NK-92 treated with Interleukin-12 subunit alpha and Interleukin-12 subunit beta, amount 100 ng/mL, for 24 hours (cell line): ENCODE measurements around the gene POLR3G.

Experiments
- DNase-seq: peaks from one replicate; lab custom pipeline; 2025; lab: John Stamatoyannopoulos, UW

The POLR3G gene

GRCh38 chr5:90553711-90554110, 79.0 kb downstream of the POLR3G start:
- no peak for DNase-seq

- DNase-seq = no peak
Measured at GRCh38 chr5:90554358-90555006, 79.8 kb downstream of the POLR3G start.

- no peak for DNase-seq
Measured at GRCh38 chr5:90555666-90556065, 81.0 kb downstream of the POLR3G start.

- DNase-seq = no peak
Measured at GRCh38 chr5:90557391-90557790, 82.7 kb downstream of the POLR3G start.

DNA sequence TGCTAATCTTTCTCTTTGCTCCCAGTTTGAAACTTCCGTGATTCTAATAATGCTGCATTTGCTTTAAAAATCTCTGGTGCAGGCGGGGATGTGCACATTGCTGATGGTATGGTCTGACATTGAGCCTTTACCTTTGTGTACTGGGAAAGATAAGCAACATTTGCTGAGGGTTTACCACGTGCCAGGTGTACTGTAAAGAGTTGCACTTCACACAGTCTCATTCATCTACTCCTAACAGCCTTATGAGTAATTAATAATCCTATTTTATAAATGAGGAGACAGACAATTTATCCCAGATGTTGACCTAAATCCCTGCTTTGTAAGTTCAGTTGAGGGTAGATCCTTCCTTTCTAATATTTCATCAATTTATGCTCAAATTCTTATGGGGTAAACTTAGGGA, 83.2 kb downstream of the POLR3G start:
- no peak for DNase-seq

DNA sequence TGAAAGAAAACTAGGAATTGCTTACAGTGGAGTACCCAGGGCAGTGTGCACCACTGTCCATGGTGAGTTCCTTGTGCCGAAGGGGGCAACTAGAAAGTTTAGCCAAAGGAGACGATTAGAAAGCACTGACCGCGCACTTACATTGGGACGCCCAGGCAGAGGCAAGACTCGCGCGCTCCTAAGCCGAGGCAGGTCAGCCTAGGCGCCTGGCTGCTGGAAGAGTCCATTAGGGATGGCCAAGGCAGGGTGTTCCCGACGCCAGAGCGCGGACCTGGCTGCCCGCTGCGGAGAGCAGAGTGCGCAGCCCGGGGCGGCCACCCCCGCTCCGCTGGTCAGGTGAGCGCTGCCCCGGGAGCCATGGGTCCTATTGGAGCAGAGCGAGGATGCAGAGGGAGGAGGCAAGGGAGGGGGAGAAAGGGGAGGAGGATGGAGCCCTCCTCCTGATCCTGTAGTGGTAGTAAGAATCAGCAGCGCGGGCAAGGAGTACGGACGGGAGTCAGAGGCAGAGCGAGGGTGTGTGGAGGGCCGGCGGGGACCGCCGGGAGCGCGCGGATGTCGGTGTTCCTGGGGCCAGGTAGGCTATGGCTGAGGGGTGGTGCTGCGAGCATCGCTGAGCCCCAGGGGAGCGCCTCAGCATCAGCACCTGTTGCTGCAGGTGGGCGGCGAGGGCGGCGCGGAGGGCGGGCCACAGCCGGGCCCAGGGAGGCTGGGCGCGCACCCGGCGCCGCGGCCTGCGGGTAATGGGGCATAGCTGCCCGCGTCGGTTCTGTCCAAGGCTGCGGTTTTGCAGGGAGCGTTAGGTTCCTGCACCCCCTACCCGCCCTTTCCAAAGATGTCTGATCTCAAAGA, 83.9 kb downstream of the POLR3G start, which contains the start of gene ADGRV1:
TSS of gene ADGRV1 (plus strand) at position 454 of the 849 bp plus-strand sequence. CDS start at position 553, 99 bp downstream.
- DNase-seq = no peak

GRCh38 chr5:90560771-90561170, 86.1 kb downstream of the POLR3G start:
- no peak for DNase-seq

DNA sequence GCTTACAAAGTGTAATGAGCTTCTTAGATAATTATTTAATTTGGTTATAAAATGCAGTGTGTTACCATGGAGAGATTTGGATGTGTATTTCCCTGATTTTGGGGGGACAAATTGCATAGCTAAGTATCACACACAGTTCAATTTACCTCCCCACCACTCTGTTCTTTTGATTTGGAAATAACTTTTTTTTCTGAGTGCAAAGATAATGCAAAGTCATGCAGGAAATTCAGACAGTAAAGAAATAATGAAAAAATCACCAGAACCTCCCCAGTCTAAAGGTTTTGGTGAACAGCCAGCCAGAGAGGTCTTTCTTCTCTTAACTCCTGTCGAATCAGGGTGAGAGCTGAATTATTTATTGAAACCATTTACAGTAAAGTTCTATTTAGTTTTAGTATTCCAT, 87.1 kb downstream of the POLR3G start:
- no peak for DNase-seq

GRCh38 chr5:90562341-90562740, 87.7 kb downstream of the POLR3G start:
- DNase-seq = no peak

DNA sequence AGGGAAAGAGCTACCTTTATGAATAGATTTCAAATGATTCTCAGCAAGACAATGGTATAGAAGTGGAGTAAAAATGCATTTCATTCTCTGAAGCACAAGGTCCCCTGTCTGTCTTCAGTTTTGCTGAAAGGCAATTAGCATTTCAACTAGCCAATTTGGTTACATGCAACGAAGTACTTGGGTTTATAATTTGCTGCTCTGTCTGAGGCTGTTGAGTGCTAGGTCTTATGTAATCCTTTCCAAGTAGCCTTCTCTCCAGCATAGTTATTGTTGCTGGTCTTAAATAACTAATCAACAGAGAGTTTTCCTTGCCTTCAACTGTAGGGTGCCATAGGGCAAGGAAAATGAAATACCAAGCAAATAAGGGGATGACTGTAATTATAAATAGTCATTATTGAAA, 88.4 kb downstream of the POLR3G start:
- no peak for DNase-seq
